Heart right ventricle (tissue), 16 donors: Measurements from ENCODE around the gene CDH23. TPM values are rescaled to one million over a fixed set of nuclear protein-coding genes. Genes with fewer than 3 reads are reported as not detected.

Source experiments
- ATAC-seq, 8 donors: fragments of 200-7000 bp; cut with Tn5 transposase; one replicate each; pipeline ENCODE4 v1.9.1; 2020; ENCODE audit warnings: mild to moderate bottlenecking in 8 of 8, moderate library complexity in 8 of 8, moderate number of reproducible peaks in 1 of 8
- DNase-seq, 2 donors: peaks; one replicate each; pipeline ENCODE4 v3.0.0-alpha.2; 2020
- H3K27ac ChIP-seq, 10 donors: fragments of 200-600 bp; sonication (generic) in 2 of 10; one replicate each; pipeline versions ENCODE4 v1.5.0 to v1.8.0; 2020 to 2022; ENCODE audit warnings: mild to moderate bottlenecking in 3 of 10
- H3K27me3 ChIP-seq, 7 donors: fragments of 200-600 bp; one replicate each; pipeline ENCODE4 v1.8.0; 2021 to 2022; ENCODE audit warnings: mild to moderate bottlenecking in 2 of 7
- H3K36me3 ChIP-seq, 9 donors: fragments of 200-600 bp; sonication (generic) in 1 of 9; one replicate each; pipeline versions ENCODE4 v1.5.0 to v1.8.0; 2020 to 2022; ENCODE audit warnings: mild to moderate bottlenecking in 2 of 9
- H3K4me1 ChIP-seq, 9 donors: fragments of 200-600 bp; sonication (generic) in 1 of 9; one replicate each; pipeline versions ENCODE4 v1.5.0 to v1.8.0; 2020 to 2022; ENCODE audit warnings: mild to moderate bottlenecking in 4 of 9
- H3K4me3 ChIP-seq, 10 donors: fragments of 200-600 bp; sonication (generic) in 2 of 10; one replicate each; pipeline versions ENCODE4 v1.5.0 to v1.8.0; 2020 to 2022; ENCODE audit warnings: mild to moderate bottlenecking in 7 of 10, moderate library complexity in 2 of 10
- H3K9me3 ChIP-seq, 11 donors: fragments of 200-600 bp in 10 of 11; sonication (generic) in 2 of 11; one replicate each; pipeline versions ENCODE4 v1.5.0 to v1.8.0; 2013 to 2022; ENCODE audit warnings: mild to moderate bottlenecking in 2 of 11, control low read depth in 1 of 11, moderate library complexity in 1 of 11
- WGBS, 2 donors: extraction: QIAGEN DNeasy Blood & Tissue Kit; methylation state at CpG; one replicate each; pipeline ENCODE4 v1.1.7; 2013; ENCODE audit warnings: inconsistent platforms in 1 of 2; 5-methylcytosine and 5-hydroxymethylcytosine counted together
- intact Hi-C, 10 donors: fragments of 100-400 bp; cut with DNase I; formaldehyde crosslinking; loops; one replicate each; pipeline versions ENCODE4 v1.11.1 to v1.14.2; 2022
- polyA plus RNA-seq, 2 donors: library from polyadenylated mRNA; stranded (reverse); fragments of 200-250 nt; gene quantifications; one replicate each; pipeline ENCODE4 v1.2.3, GENCODE V29; 2013
- total RNA-seq, 10 donors: library from RNA; stranded (reverse); fragmentation: NEBNext Ultra II Directional in 3 of 10; extraction: Animal tissue kit (Norgen Biotek cat#: 25700) in 3 of 10; gene quantifications; one replicate each; pipeline versions ENCODE4 v1.2.1 to v1.2.4, GENCODE V29; 2021 to 2023
- TF ChIP-seq, protein P1 (sequence below), 9 donors: fragments of 200-600 bp; sonication (generic) in 2 of 9; IDR thresholded peaks; one replicate each; pipeline versions ENCODE4 v1.5.0 to v1.8.0; 2021 to 2022; ENCODE audit warnings: antibody characterized with exemption in 9 of 9, mild to moderate bottlenecking in 5 of 9, moderate library complexity in 1 of 9
- donor health status: Arrhythmogenic right ventricular cardiomyopathy.
- donor health status: ischemic (EF 13 %, LVEDD 7.1; RV severe dilation, severe dysfunction).
- donor health status: healthy with polysubstance abuse.
- donor health status: DM: no; HTN: yes; CAD: no.
- donor health status: DM: no; HTN: no; CAD: no.
- donor health status: ischemic (EF 25% LVEDD 6.9; RV normal size, moderate dysfunction).
- donor health status: ischemic (EF 25% LVEDD 5.7; RV mildly dilated, moderate dysfunction).
- donor health status: healthy.
- donor health status: DM: yes; HTN: yes; CAD: no.
- donor health status: Ischemic cardiomyopathy.
- donor health status: ischemic (EF 35%, LVEDD 5.7; RV mildly dilated, moderate dysfunction).
- donor health status: nonischemic (EF 11% LVEDD 7.7; RV severe dilation, severe dysfunction).
- donor health status: DM: yes; HTN: yes; CAD: no.
- donor health status: PGD.
- donor health status: ischemic (EF 29% LVEDD 5.4; RV normal size, mild dysfunction).
- donor health status: nonischemic (EF 23%, LVEDD 6.1; RV moderate dilation, normal function).

CDH23 gene
- total and polyA plus RNA-seq, 12 donors = 1.1 to 7.7 (median 4.6) TPM

DNA sequence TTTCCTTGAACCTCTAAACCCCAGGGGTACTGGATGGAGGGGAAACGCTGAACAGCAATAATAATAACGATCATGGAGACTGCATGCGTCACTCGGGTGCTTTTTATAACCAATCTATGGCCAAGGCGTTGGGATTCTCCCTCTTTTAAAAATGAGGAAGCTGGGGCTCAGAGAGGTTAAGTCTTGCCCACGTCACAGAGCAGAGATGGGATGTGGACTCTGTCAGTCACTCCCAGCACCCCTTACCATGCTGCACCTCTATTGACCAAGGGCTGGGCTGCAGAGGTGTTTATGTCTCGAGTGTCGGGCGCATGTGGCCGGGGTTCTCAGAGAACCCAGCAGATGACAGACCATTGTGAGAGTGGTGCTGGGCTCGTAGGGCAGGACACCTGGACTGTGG is 129.9 kb downstream of the CDH23 start:
- intact Hi-C loops = no loop called here
- TF ChIP-seq, protein P1, sequence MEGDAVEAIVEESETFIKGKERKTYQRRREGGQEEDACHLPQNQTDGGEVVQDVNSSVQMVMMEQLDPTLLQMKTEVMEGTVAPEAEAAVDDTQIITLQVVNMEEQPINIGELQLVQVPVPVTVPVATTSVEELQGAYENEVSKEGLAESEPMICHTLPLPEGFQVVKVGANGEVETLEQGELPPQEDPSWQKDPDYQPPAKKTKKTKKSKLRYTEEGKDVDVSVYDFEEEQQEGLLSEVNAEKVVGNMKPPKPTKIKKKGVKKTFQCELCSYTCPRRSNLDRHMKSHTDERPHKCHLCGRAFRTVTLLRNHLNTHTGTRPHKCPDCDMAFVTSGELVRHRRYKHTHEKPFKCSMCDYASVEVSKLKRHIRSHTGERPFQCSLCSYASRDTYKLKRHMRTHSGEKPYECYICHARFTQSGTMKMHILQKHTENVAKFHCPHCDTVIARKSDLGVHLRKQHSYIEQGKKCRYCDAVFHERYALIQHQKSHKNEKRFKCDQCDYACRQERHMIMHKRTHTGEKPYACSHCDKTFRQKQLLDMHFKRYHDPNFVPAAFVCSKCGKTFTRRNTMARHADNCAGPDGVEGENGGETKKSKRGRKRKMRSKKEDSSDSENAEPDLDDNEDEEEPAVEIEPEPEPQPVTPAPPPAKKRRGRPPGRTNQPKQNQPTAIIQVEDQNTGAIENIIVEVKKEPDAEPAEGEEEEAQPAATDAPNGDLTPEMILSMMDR (IDR thresholded peaks at IDR 0.05) = no peak

DNA sequence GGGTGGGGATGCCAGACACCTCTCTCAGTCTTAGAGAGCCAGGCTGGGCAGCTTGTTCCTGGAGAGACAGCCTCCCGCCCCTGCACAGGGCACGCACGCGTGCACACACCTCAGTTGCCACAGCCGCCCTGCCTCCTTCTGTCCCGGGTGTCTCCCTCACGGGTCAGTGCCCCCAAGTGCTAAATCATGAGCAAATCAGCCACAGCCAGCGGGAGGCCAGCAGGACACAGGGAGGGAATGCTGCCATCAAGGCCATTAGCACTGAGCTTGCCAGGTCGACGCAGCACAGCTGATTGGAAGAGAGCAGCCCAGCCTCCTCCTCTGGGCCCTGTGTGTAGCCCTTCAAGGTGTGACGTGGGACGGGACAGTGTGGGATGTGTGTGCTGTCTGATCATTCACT is 130.4 kb downstream of the CDH23 start:
- TF ChIP-seq, protein P1 (IDR thresholded peaks at IDR 0.05) = no peak
- no peaks in the 10 kb centered on the region for H3K36me3 ChIP-seq
- H3K27me3 ChIP-seq = no peaks in the 10 kb centered on the region
- peaks cover 0 to 9% (median 0%) of the 10 kb centered on the region in 9 donors for H3K4me1 ChIP-seq
- ATAC-seq (peak in 1 of 8 donors; percentile 17), DNase-seq (no peak)
- no peak overlapping the region for H3K27ac ChIP-seq
- no peak overlapping the region for H3K4me3 ChIP-seq
- H3K9me3 ChIP-seq = no peaks in the 10 kb centered on the region
- intact Hi-C loops = no loop called here
- WGBS, 2 donors = 75 to 79% methylated on average over 12 of the region's 12 CpGs

More for the DNA sequence above, 129.9 kb downstream of the CDH23 start:
- Histone ChIP-seq H3K4me1 (peaks cover 0 to 11% (median 0%) of the 10 kb centered on the region in 9 donors), H3K27me3 (no peaks in the 10 kb centered on the region), H3K27ac (no peak overlapping the region), H3K9me3 (no peaks in the 10 kb centered on the region), H3K4me3 (no peak overlapping the region), H3K36me3 (no peaks in the 10 kb centered on the region)
- WGBS, 2 donors = 87 to 93% methylated on average over 11 of the region's 11 CpGs
- ATAC-seq = no peak
- no peak for DNase-seq

DNA sequence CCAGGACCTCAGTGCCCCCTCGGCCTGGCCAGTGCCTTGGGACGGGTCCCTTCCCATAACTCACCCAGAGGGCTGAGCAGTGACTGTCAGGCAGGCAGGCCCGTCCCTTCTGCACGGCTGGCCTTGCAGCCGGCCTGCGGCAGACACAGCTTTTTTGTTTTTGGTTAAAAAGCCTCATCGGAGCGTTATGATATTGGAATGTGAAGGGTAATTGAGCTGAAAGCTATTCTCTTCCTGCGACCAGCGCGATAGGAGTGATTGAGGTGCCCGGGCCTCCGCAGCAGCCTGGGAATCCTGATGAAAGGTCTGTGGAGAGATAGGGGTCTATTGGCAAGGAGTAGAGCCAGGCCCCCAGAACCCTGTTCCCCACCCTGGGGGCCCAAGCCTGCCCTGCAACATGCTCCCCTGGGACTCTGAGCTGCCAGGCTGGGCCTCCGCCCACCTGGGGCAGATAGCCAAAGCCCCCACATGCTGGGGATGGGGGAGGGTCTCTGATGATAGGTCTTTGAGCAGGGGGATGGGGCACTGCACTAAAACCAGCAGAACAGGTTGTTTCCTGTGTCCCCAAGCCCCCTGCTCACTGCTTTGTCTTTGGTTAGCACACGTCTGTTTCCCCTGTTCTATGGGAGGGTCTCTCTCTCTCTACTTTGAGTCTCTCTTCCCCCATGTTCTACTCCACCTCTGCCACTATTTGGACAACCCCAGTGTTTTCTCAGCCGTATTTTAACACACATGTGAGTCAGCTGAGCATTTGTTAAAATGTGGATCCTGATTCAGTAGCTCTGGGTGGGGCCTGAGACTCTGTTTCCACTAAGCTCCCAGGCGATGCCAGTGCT is 131.9 kb downstream of the CDH23 start:
- intact Hi-C loops = no loop called here
- TF ChIP-seq, protein P1 (IDR thresholded peaks at IDR 0.05) = no peak
- no peak for DNase-seq

DNA sequence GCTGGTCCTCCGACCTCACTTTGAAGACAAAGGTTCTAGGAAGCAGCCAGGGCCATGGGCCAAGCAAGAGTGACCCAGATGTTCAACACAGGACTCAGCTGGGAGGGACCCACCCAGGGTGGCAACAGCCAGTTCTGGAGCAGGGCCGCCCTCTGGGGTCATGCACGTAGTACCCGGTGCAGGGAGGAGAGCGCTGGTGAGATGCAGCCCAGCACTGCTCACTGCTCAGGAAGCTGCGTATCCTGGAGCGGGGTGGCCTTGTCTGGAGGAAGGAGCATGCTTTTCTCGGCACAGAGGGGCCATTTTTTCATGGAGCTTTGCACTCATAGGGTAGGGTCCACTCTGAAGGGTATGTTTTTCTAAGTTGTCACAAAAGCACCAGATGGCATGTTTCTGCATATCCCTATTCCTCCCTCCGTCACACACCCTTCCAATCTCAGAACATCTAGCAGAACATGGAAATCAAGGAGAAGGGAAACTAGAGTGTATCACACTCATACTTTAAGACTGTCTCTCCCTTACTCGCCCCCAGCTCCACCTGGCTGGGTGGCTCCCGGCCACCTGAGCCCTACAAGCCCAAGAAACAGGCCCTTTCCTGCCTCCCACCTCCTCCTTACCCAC is 132.6 kb downstream of the CDH23 start:
- Histone ChIP-seq H3K36me3 (no peaks in the 10 kb centered on the region), H3K4me3 (no peak overlapping the region), H3K27ac (no peak overlapping the region), H3K27me3 (no peaks in the 10 kb centered on the region), H3K9me3 (no peaks in the 10 kb centered on the region), H3K4me1 (peaks cover 0 to 17% (median 0%) of the 10 kb centered on the region in 9 donors)
- DNase-seq = no peak
- peak in 1 of 8 donors; percentile 13 for ATAC-seq
- TF ChIP-seq, protein P1 (IDR thresholded peaks at IDR 0.05) = no peak
- 79 to 87% methylated on average over 11 of the region's 11 CpGs for WGBS, 2 donors
- intact Hi-C loops = no loop called here

More for the DNA sequence above, 131.9 kb downstream of the CDH23 start:
- Histone ChIP-seq H3K27ac (no peak overlapping the region), H3K36me3 (no peaks in the 10 kb centered on the region), H3K4me1 (peaks cover 0 to 10% (median 0%) of the 10 kb centered on the region in 9 donors), H3K9me3 (no peaks in the 10 kb centered on the region), H3K27me3 (no peaks in the 10 kb centered on the region), H3K4me3 (no peak overlapping the region)
- WGBS, 2 donors = 84 to 87% methylated on average over 17 of the region's 17 CpGs
- peak in 1 of 8 donors; percentile 5 for ATAC-seq
